ENCODE data around the gene FOLR2.

- TF ChIP-seq CTCF (IDR thresholded peaks at IDR 0.05) (no peak), POLR2A (IDR thresholded peaks at IDR 0.05) (no peak)
These were observed 13.6 kb downstream of the FOLR2 start for GRCh38 chr11:72229925-72230763.
